NCI-H446 treated with DMSO at 0.1 percent for 48 hours (cell line): ENCODE data around the gene CASZ1.

ENCODE experiments used
- DNase-seq: peaks from one replicate; lab custom pipeline; 2025; lab: John Stamatoyannopoulos, UW

CASZ1 gene

DNA sequence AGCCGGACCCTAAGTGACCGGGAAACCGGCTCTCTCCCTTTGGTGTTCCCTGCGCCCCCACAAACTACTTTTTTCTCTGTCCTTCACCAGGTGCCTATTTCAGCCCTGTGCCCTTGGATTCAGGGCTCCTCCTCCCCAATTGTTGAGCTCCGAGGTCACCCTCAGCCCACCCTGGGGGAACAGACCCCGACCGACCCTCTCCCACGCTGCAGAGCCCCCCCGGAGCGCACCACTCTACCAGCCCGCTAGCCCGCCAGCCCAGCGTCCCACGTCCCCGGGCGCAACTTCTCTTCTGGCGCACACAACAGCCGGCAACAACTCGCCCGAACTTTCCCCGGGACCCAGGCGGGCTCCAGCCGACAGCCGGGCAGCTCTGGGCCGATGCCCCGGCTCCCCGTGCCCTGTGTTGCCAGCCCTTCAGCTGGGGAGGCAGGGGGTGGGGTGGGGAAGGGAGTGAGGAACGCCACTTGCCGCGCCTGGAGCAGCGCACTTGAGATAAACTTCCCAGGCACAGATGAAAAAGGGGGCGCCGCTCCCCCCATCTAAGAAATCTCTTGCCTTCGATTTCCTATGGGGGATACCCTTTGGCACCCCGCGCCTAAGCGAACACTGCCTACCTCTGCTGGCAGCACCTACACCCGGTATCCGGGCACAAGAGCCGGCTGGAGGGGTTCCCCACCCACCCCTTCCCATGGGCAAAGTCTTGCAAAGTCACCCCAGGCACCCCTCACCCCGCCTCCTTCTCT is 997 bp downstream of the CASZ1 start:
- no peak for DNase-seq

DNA sequence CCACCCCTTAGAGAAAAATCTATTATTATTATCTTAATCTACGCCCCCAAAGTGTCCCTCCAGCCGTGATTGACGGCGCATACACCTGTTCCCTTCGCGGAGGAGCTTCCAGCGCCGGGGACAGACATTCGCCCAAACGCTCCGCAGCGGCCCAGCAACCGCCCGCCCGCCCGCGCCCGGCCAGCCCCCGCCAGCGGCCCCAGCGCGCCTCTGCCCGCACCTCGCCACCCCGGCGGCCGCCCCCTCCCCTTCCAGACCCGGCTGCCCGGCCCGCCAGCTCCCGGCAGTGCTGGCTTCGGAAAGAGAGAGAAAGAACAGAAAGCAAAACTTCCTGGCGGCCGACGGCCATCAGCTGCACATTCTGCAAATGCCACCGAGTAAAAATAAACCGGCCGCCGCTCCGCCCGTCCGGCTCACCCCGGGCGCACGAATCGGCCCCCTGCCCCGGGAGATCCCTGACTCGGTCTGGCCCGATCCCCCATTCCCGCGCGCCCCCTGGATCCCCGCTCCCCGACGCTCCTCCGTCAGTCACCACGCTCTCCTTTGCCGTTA is 1.6 kb downstream of the CASZ1 start:
- DNase-seq: no peak

DNA sequence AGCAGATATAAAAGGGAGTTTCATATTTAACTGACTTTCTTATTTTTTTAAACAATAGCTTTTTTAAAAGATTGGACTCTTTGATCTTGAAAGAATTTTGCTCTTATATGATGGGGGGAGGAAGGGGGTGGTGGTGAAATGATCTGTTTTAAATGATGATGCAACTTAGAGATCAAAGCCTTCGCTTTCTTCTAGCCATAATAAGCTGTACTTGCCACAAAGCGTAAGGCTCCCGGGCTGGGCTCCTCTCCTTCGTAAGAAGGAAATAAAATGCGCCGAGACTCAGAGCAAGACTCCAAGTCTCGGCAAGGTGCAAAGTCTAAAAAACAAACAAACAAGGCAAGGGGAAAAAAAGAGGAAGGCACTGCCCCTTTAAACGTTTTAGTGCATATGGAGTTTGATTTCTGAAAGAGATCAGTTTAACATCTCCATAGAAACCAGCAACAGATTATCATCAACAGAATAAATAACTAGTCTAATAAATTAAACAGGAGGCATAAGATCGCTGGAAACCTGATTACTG is 3.3 kb downstream of the CASZ1 start:
- no peak for DNase-seq

DNA sequence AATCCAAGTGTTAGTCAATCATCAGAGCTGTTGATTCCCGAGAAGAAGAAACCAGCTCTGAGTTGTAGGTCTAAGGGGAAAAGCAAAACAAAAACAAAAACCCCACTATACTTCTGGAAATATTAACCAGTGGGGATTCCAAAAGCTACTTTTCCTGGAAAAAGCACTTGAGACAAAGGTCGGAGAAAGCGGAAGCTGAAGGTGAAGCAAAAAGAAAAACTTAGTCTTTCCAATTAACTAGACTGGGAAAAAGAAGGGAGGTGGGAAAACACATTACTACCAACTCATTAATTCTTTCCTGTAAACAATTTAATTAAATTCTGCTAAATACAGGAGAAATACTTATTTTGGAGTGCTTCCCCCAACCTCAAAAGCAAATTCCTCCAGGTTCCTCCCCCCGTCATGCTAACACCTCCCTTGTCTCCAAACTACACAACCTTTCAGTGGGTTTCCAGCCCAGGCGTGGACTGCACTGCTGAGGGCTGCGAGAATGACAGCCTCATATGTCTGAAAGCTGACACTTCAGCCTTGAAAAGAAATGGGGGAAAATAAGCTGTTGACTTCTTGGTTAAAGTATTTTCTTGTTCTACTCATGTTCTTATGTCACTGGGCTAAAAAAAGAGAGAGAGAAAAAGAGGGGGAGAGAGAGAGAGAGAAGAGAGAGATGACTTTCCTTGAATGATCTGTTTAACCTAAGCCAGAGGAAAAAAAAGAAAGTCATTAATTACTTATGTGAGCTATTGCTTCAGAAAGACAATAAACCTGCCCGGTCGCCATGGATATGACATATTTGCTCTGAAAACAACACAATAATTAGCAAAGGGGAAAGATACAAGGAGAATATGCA is 5.1 kb downstream of the CASZ1 start:
- no peak for DNase-seq

DNA sequence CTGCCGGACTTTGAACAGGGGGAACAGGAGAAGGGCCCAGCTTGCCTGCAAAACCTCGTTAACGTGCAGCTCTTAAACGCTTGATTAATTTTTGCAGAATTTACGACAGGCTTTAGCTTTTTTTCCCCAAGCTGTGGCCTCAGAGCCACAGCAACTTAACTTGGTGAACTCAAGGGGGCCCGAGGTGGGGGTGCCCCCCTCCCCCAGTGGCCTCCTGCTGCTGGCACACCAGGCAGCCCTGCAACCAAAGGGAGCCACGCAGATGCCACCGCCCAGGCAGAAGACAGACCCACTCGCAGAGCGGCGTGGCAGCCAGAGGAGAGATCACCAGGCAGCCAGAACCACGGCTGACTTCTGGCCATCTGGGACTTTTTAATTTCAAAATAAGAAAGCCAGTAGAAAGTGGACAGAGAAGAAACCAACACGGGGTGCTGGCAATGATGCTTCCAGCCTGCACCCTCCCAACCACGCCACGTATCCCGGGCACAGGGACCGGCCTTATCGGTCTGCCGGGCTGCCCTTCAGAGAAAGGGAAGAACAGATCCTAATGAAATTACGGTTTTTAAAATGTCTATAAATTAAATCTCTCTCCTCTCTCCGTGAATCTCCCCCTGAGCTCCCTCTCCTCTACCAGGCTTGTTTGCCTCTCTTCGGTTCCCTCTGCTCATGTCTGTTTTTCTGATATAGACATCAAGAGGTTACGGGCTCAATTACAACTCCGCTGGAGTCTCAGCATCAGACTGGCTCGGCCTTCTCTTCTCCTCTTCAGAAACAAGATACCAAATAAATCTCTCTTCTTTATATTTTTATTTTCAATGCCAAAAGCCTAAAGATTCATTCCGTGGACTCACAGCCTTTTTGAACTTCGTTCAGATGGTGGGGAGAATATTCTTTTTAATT is 6.4 kb downstream of the CASZ1 start:
- DNase-seq: no peak

DNA sequence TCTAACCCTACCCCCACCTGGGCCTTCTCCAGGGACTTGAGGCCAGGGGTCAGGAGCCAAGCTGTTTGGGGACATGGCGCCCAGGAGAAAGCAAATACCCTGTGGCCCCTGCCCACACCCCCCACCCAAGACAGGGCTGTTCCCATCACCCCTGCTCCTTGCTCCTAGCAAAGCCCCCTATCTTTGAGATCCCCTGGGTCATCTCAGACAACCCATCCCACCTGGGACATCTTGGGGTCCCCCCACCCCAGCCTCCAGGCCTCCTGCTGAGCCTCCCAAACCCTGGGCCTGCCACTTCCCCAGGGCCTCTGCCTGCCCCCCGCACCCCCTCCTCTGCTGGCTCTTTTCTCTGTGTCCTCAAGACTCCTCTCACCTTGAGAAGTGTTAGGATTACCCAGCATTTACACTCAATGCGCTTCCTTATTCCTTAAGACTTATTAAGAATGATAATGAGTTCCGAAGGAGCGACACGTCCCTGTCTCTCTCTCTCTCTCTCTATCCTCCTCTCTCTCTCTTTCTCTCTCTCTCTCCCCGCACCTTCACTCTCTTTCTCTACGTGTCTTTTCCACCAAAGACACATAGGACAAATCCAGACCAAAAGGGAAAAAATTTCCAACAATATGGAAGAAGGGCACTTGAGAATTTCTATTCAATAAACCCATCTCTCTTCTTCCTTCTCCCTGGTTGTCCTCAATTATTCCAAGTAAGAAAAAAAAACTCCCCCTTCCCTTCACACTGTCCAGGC is 7.2 kb downstream of the CASZ1 start:
- no peak for DNase-seq

DNA sequence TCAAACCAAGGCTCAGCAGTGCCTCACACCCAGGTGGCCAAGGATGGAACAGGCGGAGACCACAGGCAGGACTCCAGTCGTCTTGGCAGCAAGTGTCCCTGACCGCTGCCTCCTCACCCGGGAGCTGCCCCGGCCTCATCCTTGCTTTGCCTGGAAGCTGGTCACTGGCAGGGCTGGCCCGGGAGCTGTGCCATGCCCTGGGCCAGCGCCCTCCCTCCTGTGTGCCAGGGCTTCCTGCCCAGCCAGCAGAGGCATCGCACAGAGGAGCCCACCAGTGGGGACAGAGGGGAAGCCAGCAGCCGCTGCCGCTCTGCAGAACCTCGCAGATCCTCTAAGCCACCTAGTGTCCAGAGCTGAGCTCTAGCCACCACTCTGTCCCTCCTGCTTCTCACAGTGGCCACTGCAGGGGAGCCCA is 7.8 kb downstream of the CASZ1 start:
- DNase-seq: no peak

DNA sequence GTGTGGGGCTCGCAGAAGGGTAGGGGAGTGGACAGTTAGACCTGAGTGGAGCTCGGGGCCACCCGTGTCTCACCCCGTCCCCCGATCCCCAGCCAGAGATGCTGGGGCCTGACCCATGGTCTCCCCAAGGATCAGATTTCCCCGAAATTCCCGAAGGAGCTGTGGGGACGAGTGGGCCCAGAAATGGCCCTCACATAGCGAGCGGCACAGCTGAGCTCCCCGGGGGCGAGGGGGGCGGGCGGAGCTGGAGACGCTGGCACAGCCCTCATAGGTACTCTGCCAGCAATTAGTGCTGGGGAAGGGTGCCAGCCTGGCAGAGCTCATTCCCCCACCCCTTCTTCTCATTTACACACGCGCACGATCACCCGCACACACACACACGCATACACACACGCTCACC is 9.2 kb downstream of the CASZ1 start:
- no peak for DNase-seq

DNA sequence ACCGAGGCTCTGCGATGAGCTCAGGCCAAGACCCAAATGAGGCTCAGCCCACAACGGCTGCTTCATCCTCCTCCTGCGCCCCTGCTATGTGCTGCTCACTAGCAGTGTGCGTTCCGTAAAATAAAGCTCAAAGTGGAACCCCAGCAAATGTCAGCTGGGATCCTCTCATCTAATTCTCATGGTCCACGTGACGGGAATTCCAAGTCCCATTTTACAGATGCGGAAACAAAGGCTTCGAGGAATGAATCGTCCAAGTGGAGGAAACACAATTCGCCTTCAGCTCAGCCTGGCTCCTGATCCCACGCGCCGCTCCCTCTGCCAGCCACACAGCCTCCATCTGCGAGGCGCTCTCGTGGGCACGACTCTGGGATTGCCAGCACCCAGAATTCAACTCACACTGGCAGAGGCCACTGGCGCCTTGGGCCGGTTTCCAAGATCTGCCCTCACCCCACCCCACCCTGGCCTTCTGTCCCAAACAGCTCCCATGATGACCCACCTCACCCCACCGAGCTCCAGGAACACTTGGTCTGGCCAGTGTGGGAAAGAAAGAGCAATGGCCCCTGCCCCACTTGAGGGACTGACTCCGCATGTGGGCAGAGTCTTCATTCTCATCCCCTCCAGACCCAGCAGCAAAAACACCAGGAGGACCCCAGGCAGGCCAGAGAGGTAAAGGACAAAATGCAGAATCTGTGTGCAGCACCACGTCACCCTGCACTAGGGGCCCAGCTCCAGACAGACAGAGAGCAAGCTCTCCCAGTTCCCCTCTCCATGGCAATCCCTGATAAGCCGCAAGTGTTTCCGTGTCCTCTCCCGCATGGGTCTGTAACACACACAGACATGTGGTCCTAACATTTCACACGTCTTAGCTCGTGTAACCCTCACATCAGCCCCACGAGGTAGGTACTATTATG is 10.5 kb downstream of the CASZ1 start:
- no peak for DNase-seq

DNA sequence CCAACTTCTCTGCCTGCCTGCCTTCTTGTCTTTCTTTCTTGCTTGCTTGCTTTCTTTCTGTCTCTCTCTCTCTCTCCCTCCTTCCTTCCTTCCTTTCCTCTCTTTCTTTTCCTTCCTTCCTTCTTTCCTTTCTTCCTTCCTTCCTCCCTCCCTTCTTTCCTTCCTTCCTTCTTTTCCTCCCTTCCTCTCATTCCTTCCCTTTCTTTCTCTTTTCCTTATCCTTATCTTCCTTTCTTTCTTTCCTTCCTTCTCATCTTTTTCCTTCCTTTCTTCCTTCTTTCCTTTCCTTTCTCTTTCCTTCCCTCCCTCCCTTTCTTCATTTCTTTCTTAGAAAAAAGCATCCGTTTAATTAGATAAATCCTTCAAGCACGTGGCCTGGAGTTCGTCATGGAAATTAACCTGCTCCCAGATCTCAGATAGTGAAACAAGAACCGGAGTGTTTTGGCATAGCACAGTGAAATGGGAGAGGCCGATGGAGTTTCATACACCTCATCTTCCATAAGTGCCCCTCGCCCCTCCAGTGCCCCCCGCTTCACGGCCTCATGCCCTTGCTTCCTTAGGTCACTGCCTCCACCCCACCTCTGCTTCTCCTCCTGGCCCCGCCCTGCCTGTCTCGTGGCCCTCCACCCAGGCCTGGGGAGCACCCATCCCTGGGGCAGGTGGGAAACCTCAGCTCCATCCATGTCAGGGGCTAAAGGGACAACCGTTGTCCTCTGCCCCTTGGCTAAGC is 11.3 kb downstream of the CASZ1 start:
- DNase-seq: no peak

DNA sequence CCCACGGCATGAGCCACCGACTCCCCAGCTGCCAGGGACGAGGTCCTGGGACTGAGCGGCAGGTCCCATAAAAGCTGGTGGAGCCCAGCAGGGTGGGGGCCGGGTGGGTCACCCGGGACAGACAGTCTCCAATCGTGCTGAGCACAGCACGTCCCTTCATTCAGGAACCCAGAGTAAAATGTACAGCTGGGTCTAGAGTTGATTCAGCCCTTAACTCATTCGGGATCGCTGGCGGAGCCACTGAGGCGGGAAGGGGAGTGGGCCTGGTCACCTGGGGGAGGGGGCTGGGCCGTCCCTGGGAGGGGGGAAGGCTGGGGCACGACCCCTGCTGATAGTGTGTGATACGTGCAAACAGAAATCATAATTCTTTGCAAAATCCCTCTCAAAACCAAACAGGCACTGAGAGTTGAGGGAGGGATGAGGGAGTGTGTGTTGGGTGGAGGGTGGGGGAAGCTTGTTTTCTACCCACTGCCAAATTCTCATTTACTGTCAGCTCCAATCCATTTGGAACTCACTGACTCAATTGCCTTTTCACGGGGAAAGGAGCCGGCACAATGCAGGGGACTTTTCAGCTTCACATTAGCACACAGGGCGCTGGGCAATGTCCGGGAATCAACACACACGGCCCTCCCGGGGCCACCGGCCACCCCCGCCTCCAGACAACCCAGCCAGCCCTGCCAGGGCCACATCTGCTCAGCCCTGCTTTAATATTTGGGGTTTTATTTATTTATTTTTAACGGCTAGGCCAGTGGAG is 13.8 kb downstream of the CASZ1 start:
- no peak for DNase-seq

DNA sequence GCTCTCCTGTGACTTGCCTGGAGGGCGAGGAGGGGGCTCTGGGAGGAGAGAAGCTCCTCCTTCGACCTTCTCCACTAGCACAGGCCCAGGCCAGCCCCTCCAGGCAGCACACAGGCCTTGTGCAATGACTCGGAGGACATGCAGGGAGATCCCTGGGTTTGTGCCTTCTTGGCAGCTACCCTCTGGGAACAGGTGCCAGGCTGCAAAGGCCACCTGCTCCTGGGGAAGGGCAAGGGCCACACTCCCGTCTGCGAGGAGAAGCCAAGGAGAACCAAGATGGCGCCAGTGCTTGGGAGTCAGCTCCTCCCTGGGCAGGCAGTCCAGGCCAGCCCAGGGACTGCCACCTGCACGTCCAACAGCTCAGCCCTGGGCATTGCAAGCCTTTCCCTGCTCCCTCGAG is 15.3 kb downstream of the CASZ1 start:
- DNase-seq: no peak

DNA sequence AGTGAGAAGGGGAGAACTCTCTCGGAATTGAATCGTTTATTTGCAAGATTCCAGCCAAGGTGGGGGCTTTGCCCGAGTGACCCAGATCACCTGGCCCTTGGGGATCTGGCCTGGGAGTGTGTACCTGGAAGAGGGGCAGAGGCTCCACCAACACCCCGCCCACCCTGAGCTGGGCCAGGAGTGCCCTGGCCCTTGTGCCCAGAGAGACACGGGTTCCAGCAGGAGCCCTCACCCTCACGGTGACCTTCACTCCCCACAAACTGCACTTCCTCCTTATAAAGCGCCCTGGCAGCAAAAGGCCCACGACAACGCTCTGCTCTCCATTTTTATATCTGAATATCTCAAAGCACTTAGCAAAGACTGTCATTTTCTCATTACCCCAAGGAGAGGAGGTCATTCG is 16.6 kb downstream of the CASZ1 start:
- no peak for DNase-seq

DNA sequence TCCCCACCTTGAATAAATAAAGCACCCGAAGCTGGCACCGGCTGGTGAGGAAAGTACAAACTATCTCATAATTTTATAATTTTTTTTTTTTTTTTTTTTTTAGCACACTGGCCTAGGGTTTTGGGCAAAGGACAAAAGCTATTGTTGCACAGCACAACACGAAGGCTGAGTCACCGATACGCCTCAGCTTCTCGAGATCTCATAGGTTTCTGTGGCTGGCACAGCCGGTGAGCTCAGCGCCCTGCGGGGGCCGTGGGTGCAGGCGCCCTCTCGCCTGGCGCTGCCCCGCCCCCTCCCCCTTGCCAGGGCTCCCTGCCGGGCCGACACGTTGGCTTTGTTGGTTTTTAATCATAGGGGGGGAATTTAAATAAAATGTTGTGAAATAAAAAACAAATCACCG is 17.2 kb downstream of the CASZ1 start:
- DNase-seq: no peak

DNA sequence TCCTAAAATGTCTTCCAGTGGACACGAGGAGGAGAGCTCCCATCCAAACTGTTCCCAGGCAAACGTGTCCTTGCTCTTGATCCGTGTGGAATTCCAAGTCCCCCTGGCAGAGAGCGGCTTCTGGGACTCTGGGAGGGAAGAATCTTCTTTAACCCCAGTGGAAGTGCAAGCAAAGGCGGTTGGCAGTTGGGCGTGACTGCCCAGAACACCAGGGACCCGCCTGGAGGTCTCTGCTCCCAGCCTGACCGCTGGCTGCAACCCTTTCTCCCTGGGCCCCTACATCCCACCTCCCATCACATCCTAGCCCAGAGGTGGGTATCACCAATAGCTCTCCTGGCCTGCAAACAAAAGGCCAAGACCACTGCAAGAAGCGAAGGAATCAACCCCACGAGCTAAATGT is 17.8 kb downstream of the CASZ1 start:
- DNase-seq: no peak

DNA sequence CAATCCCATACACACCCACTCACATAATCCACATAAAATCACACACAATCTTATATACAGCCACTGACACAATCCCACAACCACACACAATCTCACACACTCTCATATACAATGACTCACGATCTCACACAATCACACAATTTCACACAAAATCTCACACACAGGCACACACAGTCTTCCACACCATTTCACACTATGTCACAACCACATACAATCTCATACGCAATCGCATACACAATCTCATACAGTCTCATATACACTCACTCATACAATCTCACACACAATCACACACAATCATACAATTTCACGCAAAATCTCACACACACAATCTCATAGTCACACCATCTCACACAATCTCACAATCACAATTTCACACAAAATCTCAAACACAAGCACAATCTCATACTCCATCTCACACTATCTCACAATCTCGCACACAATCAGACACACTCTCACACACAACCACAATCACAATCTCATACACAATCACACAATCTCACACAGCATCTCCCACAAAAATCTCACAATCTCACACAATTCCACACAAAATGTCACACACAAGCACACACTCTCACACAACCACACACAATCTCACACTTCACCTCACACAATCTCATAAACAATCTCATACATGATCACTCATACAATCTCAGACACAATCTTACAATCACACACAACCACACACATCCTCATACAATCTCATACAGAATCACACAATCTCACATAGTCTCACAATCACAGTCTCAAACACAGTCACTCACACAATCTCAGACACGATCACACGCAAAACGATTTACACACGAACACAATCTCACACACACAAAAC is 18.5 kb downstream of the CASZ1 start:
- no peak for DNase-seq

DNA sequence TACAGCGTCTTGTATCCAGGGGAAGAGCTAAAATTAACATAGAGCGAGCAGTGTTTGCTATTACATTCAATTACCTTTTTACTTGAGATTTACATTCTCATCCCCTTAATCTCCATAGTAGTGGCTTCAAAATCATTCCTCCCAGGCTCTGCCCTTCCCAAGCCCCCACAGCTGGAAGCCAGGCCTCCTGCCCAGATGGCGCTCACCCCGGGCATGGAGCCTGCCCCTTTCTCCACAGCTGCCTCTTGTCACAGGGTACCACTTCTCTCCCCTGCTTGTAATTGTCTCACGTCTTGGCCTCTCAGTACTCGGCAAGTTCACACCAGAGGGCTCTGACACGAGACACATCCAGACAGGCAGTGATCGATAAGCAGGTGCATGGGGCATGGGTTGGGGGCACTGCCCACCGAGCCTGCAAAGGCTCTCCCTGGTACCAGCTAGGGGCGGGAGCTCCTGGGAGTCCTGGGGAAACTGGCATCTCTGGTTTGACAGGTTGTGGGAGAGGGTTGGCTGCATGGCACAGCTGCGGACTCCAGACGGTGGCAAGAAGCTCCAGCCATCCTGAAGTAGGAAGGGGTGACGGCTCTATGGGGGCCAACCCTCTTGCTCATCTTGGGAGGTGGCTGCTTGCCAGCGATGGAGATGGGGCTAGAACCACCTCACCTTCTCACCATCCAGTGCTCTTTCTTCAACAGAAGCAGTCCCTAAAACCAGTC is 20.1 kb downstream of the CASZ1 start:
- DNase-seq: no peak
